Measurements from ENCODE around the gene HYDIN.

The HYDIN gene

GRCh38 chr16:70769131-70769530 lies 461.4 kb downstream of the HYDIN start:
- DNase-seq, result no peak

DNA sequence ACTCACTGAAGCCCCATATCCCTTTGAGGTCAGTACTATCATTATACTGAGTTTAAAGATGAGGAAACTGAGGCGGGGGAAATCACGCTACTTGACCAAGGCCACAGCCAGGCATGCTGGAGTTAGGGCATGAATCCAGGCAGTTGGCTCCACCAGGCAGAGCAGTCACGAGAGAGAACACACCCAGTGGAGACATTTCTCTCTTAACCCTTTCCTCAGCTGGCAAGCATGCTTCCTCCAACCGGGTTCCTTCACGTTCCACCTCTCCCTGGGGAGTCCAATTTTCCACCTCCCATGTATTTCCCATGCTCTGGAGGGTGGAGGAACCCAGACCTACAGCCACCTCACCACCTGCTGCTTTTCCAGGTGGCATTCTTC lies 462.3 kb downstream of the HYDIN start:
- DNase-seq, result no peak

DNA sequence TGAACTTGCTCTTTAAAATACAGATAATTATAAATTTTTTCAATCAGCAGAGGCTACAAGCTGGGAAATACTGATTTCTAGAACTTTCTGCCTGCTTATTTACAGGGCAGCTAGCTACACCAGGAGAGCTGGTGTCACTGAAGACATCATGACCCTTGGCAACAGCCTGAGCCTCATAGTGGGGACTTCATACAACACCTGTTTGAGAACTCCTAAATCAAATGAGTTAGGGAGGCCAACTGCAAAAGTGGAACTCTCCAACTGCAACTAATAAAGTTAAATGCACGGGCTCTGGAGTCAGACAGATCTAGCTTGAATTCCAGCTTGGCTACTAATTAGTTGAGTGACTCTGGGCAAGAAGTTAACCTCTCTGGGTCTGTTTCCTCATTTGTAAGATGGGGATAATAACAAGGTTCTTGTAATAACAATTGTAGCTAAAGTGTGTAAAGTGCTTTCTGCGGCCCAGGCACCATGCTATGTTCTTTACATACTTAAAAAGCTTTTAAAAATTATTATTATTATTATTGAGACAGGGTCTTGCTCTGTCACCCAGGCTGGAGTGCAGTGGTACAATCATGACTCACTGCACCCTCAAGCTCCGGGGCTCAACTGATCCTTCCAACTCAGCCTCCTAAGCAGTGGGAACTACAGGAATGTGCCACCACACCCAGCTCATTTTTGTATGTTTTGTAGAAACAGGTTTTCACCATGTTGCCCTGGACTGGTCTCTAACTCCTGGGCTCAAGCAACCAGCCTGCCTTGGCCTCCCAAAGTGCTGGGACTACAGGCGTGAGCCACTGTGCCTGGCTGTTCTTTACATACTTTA lies 462.9 kb downstream of the HYDIN start:
- no peak for DNase-seq

GRCh38 chr16:70766658-70767057 lies 463.9 kb downstream of the HYDIN start:
- DNase-seq, result no peak

DNA sequence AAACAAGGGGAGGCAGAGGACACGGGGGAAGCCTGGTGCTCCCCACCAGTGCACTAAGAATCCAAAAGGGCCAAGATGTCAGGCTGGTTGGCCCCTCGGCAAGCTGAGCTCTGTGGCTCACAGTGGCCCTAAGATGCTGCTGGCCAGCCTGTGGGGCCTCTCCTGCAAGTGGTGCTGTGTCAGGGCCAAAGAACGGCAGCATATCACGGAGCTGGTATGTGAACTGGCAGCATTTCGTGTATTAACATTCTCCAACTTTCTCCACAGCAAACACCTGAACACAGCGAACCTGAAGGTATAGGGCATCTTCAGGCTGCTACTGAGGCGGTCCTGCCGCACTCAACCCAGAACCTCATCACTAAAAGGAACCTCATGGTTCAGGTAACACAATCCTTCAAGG lies 464.3 kb downstream of the HYDIN start:
- no peak for DNase-seq

DNA sequence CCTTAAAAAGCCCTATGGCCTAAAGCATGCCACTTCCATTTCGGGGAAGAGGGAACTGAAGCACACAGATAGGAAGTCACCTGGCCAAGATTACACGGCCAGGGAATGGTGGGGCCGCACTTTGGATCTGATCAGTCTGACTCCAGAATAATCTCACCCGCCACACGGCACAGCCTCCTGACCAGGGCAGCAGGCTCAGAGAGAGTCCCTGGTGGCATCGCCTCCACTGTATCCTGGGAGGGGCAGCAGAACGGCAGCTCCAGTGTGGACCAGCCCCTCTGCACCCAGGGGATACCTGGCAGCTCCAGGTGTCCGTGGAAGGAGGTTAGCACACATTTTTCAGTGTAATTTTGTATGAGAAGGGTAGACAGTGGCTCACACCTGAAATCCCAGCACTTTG lies 465.0 kb downstream of the HYDIN start:
- no peak for DNase-seq

GRCh38 chr16:70764632-70765031 lies 465.9 kb downstream of the HYDIN start:
- DNase-seq, result no peak

GRCh38 chr16:70760221-70760620 lies 470.3 kb downstream of the HYDIN start:
- no peak for DNase-seq

- DNase-seq, result no peak
These were observed 470.9 kb downstream of the HYDIN start for GRCh38 chr16:70759666-70760065.

GRCh38 chr16:70758786-70759185 lies 471.7 kb downstream of the HYDIN start:
- DNase-seq, result no peak
